GM23248 (cell line): ENCODE results near the gene EDC3. TPM values are rescaled to one million over a fixed set of nuclear protein-coding genes. Genes with fewer than 3 reads are reported as not detected.
A peak's percentile ranks its signal among the peaks of the same experiment; 100 is the strongest.

Experiments used
- DNase-seq: peaks from one replicate; pipeline ENCODE4 v3.0.0-alpha.2; 2015
- H2AFZ ChIP-seq: fragments of 200-600 bp; sonication (generic); 2 replicates; pipeline ENCODE4 v1.6.1; 2016; ENCODE audit warnings: antibody characterized with exemption
- H3F3A ChIP-seq: fragments of 200-600 bp; sonication (generic); 2 replicates; pipeline ENCODE4 v1.6.1; 2016; ENCODE audit warnings: mild to moderate bottlenecking, antibody characterized with exemption, mixed run types; ENCODE audit not compliant: insufficient read depth
- H3K27ac ChIP-seq: fragments of 200-600 bp; sonication (generic); 2 replicates; pipeline ENCODE4 v1.5.1; 2016; ENCODE audit warnings: mild to moderate bottlenecking
- H3K27me3 ChIP-seq: fragments of 200-600 bp; sonication (generic); replicated peaks from 2 replicates; pipeline ENCODE4 v1.6.1; 2016; ENCODE audit warnings: mild to moderate bottlenecking; ENCODE audit not compliant: insufficient read depth
- H3K36me3 ChIP-seq: fragments of 200-600 bp; sonication (generic); 2 replicates; pipeline ENCODE4 v1.6.1; 2016; ENCODE audit warnings: low read depth, mild to moderate bottlenecking
- H3K4me1 ChIP-seq: fragments of 200-600 bp; sonication (generic); 2 replicates; pipeline ENCODE4 v1.6.1; 2016; ENCODE audit warnings: mild to moderate bottlenecking; ENCODE audit not compliant: insufficient read depth
- H3K4me2 ChIP-seq: fragments of 200-600 bp; sonication (generic); one replicate; pipeline ENCODE4 v1.6.1; 2016; ENCODE audit warnings: mild to moderate bottlenecking; ENCODE audit not compliant: unreplicated experiment
- H3K4me3 ChIP-seq: fragments of 200-600 bp; sonication (generic); 2 replicates; pipeline ENCODE4 v1.5.1; 2016; ENCODE audit warnings: mild to moderate bottlenecking
- H3K79me2 ChIP-seq: fragments of 200-600 bp; sonication (generic); 2 replicates; pipeline ENCODE4 v1.6.1; 2016; ENCODE audit warnings: mild to moderate bottlenecking; ENCODE audit not compliant: insufficient read depth
- H3K9ac ChIP-seq: fragments of 200-600 bp; sonication (generic); 2 replicates; pipeline ENCODE4 v1.6.1; 2016; ENCODE audit warnings: mild to moderate bottlenecking
- H3K9me2 ChIP-seq: fragments of 200-600 bp; sonication (generic); 2 replicates; pipeline ENCODE4 v1.6.1; 2016; ENCODE audit warnings: mixed run types, mild to moderate bottlenecking, moderate library complexity; ENCODE audit not compliant: insufficient read depth
- H3K9me3 ChIP-seq: fragments of 200-600 bp; sonication (generic); one replicate; pipeline ENCODE4 v1.6.1; 2017; ENCODE audit warnings: low read depth
- H4K20me1 ChIP-seq: fragments of 200-600 bp; sonication (generic); 2 replicates; pipeline ENCODE4 v1.6.0; 2016; ENCODE audit not compliant: insufficient read depth
- EZH2 ChIP-seq: fragments of 200-600 bp; sonication (generic); IDR thresholded peaks from 2 replicates; pipeline ENCODE4 v1.6.1; 2018; ENCODE audit warnings: antibody characterized with exemption, mild to moderate bottlenecking; ENCODE audit not compliant: insufficient read depth, poor library complexity, severe bottlenecking
- EZH2phosphoT487 ChIP-seq: fragments of 200-600 bp; sonication (generic); IDR thresholded peaks from 2 replicates; pipeline ENCODE4 v1.6.1; 2018; ENCODE audit warnings: antibody characterized with exemption, moderate library complexity, mild to moderate bottlenecking, low read depth; ENCODE audit not compliant: insufficient read depth
- WGBS, 2 experiments: methylation state at CpG; one replicate each; pipeline ENCODE4 v1.1.6; 2015 to 2017; ENCODE audit warnings: low lambda C conversion rate in 2 of 2, low coverage in 1 of 2; ENCODE audit errors: missing lambda C conversion rate in 2 of 2; 5-methylcytosine and 5-hydroxymethylcytosine counted together
- in situ Hi-C: fragments of 300-500 bp; cut with MboI; formaldehyde crosslinking; loops from 2 replicates; pipeline ENCODE4 v1.15.0; 2020
- polyA plus RNA-seq: library from polyadenylated mRNA; unstranded; fragments of >200 nt; fragmentation: Nextera tagmentation; extraction: Ambion mirVana; gene quantifications from 2 replicates; pipeline ENCODE4 v1.2.1, GENCODE V29; 2016
- total RNA-seq: library from RNA; depleted of rRNA; stranded (reverse); fragments of >200 nt; shearing (Covaris generic); gene quantifications from 2 replicates; pipeline ENCODE4 v1.2.3, GENCODE V29; 2014

EDC3 gene
- total and polyA plus RNA-seq, 2 experiments from 2014 or later: 13.9 to 21.8 TPM

- H3K36me3 ChIP-seq: no peaks in the 10 kb centered on the region
- in situ Hi-C loops: no loop called here
- peak overlapping the region; percentile 98 for H3K9ac ChIP-seq
- DNase-seq: no peak
- peaks cover 10% of the 10 kb centered on the region for H4K20me1 ChIP-seq
- no peaks in the 10 kb centered on the region for H3K27me3 ChIP-seq
- H3K4me1 ChIP-seq: peaks cover 16% of the 10 kb centered on the region
- no peaks in the 10 kb centered on the region for H3K9me2 ChIP-seq
- peak overlapping the region; percentile 82 for H3K4me2 ChIP-seq
- H3F3A ChIP-seq: peaks cover 24% of the 10 kb centered on the region
- no peak for TF ChIP-seq EZH2phosphoT487
- TF ChIP-seq EZH2: no peak
- peak overlapping the region; percentile 90 for H3K27ac ChIP-seq
- H2AFZ ChIP-seq: peak overlapping the region; percentile 89
- 34 to 43% methylated on average over 26 to 37 of the region's 38 CpGs for WGBS, 2 experiments
- no peaks in the 10 kb centered on the region for H3K9me3 ChIP-seq
- H3K4me3 ChIP-seq: peak overlapping the region; percentile 80
- H3K79me2 ChIP-seq: peaks cover 35% of the 10 kb centered on the region
These were observed 81.7 kb downstream of the EDC3 start for GRCh38 chr15:74613953-74614743.

DNA sequence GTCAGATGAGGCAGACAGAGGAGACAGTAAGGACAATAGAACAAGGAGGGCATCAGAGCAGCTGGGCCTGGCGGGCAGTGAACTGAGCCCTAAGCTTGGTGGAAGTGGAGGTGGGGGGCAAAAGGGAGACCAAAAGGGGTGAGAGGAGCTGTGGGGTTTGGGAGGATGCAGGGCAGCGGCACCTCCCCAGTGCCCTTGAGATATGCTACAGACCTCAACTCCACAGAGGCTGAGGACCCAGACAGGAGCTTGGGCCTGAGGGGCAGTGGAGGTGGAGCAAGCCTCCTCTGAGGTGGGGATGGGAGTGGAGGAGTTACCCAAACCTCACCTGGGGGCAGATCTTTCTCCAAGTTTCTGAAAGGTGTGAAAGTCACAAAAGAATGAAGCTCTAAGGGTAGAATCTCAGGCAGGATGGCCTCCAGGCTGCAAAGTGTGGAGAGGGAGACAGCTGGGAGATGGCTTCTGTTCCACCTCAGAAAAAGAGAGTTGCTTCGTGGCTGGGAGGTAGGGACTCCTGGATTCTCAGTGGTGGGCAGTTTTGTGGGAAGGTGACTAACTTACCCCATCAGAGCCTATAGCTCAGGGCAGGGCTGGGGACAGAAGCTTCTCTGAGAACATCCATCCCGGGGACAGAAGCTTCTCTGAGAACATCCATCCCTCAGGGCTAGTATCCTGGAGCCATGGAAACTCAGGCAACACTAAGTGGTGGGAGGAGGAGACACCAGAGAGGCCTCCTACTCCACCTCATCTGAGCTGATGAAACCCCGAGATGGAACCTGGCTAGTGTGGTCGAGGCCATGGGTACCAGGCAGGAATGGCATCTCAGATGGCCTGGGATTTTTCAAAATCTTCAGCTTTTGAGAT lies 82.5 kb downstream of the EDC3 start:
- no peak overlapping the region for H3K4me2 ChIP-seq
- no peak overlapping the region for H3K27ac ChIP-seq
- H4K20me1 ChIP-seq: peaks cover 8% of the 10 kb centered on the region
- H3K36me3 ChIP-seq: no peaks in the 10 kb centered on the region
- H3K79me2 ChIP-seq: peaks cover 27% of the 10 kb centered on the region
- DNase-seq: peak; percentile 49
- WGBS, 2 experiments: 67 to 77% methylated on average over 6 of the region's 6 CpGs
- no peak overlapping the region for H2AFZ ChIP-seq
- peaks cover 16% of the 10 kb centered on the region for H3K4me1 ChIP-seq
- H3F3A ChIP-seq: peaks cover 24% of the 10 kb centered on the region
- TF ChIP-seq EZH2 (no peak), EZH2phosphoT487 (no peak)
- in situ Hi-C loops: no loop called here
- no peaks in the 10 kb centered on the region for H3K9me2 ChIP-seq
- H3K9me3 ChIP-seq: no peaks in the 10 kb centered on the region
- H3K27me3 ChIP-seq: no peaks in the 10 kb centered on the region
- H3K4me3 ChIP-seq: no peak overlapping the region
- no peak overlapping the region for H3K9ac ChIP-seq

- Histone ChIP-seq H2AFZ (no peak overlapping the region), H4K20me1 (peaks cover 5% of the 10 kb centered on the region), H3K36me3 (no peaks in the 10 kb centered on the region), H3K9ac (no peak overlapping the region), H3K27me3 (no peaks in the 10 kb centered on the region), H3F3A (peaks cover 24% of the 10 kb centered on the region), H3K79me2 (peaks cover 21% of the 10 kb centered on the region), H3K4me2 (no peak overlapping the region), H3K4me3 (no peak overlapping the region), H3K9me2 (no peaks in the 10 kb centered on the region), H3K4me1 (peaks cover 14% of the 10 kb centered on the region), H3K9me3 (no peaks in the 10 kb centered on the region), H3K27ac (no peak overlapping the region)
- in situ Hi-C loops: no loop called here
- 64 to 73% methylated on average over 2 of the region's 2 CpGs for WGBS, 2 experiments
- DNase-seq: no peak
- TF ChIP-seq EZH2 (no peak), EZH2phosphoT487 (no peak)
These were observed 83.1 kb downstream of the EDC3 start for GRCh38 chr15:74612677-74613076.

DNA sequence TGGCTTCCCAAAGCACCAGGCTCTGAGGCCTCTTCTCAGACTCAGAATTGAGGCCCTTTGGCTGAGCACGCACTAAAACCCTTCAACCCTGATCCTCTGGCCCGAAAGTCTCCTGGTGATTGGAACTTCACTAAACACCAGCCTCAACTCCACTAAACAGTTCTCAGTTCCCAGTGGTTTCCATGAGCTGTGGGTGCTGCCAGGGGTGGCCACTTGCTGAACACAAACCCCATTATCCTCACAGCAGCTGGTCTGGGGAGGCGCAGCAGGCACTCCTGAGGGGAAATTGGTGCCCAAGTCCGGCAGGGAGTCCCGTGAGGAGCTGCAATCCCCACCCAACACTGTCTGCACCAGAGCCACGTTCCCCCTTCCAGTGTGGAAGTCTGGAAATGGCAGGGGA lies 84.0 kb downstream of the EDC3 start:
- H2AFZ ChIP-seq: no peak overlapping the region
- H3K27ac ChIP-seq: no peak overlapping the region
- 79 to 87% methylated on average over 6 of the region's 6 CpGs for WGBS, 2 experiments
- H3K9me2 ChIP-seq: no peaks in the 10 kb centered on the region
- TF ChIP-seq EZH2phosphoT487 (no peak), EZH2 (no peak)
- H3K4me3 ChIP-seq: no peak overlapping the region
- H3K27me3 ChIP-seq: no peaks in the 10 kb centered on the region
- peaks cover 12% of the 10 kb centered on the region for H3K79me2 ChIP-seq
- no peaks in the 10 kb centered on the region for H3K36me3 ChIP-seq
- H3K9ac ChIP-seq: no peak overlapping the region
- no peak for DNase-seq
- H3K9me3 ChIP-seq: no peaks in the 10 kb centered on the region
- peaks cover 2% of the 10 kb centered on the region for H4K20me1 ChIP-seq
- peaks cover 16% of the 10 kb centered on the region for H3F3A ChIP-seq
- in situ Hi-C loops: no loop called here
- H3K4me2 ChIP-seq: no peak overlapping the region
- peaks cover 6% of the 10 kb centered on the region for H3K4me1 ChIP-seq
